Transverse colon (tissue), 4 donors: ENCODE measurements around the gene RAB26.

Source experiments
- CTCF ChIP-seq, 5 experiments: fragments of 200-600 bp in 3 of 5; fragments of 450-650 bp in 2 of 5; sonication (generic) in 3 of 5; IDR thresholded peaks; 1 replicate in 2 of 5; 2 replicates in 3 of 5; pipeline ENCODE4 v1.5.1; 2016 to 2017; ENCODE audit warnings: antibody characterized with exemption in 5 of 5, inconsistent platforms in 3 of 5, mild to moderate bottlenecking in 2 of 5, moderate library complexity in 1 of 5
- POLR2A ChIP-seq: fragments of 450-650 bp; IDR thresholded peaks from one replicate; pipeline ENCODE4 v1.6.1; 2016; ENCODE audit warnings: antibody characterized with exemption, mild to moderate bottlenecking, moderate library complexity
- POLR2AphosphoS5 ChIP-seq, 3 donors: sonication (generic); formaldehyde crosslinking; IDR thresholded peaks; one replicate each; pipeline ENCODE4 v1.6.1; 2016; ENCODE audit warnings: antibody characterized with exemption in 3 of 3

- no peak for TF ChIP-seq POLR2AphosphoS5 (IDR thresholded peaks at IDR 0.05)
- no peak for TF ChIP-seq CTCF (IDR thresholded peaks at IDR 0.05)
- TF ChIP-seq POLR2A, result no peak
Measured at GRCh38 chr16:2177561-2177960, 29.1 kb downstream of the RAB26 start.
